Measurements from ENCODE around the gene WDR64.
"Not testable (repeated sequence)": the region's sequence is repeated elsewhere in the genome, so short reads cannot be mapped to it uniquely, and the experiment has no call there.

The WDR64 gene

DNA sequence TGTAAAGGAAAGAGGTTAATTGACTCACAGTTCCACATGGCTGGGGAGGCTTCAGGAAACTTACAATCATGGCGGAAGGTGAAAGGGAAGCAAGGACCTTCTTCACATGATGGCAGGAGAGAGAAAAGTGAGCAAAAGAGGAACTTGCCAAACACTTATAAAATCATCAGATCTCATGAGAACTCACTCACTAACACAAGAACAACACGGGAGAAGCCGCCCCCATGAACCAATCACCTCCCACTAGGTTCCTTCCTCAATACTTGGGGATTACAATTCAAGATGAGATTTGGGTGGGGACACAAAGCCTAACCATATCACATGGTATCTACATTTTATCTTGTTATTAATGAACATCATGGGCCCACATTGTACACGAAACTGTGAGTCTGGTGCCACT lies 51.7 kb downstream of the WDR64 start:
- DNase-seq = not testable (repeated sequence)

DNA sequence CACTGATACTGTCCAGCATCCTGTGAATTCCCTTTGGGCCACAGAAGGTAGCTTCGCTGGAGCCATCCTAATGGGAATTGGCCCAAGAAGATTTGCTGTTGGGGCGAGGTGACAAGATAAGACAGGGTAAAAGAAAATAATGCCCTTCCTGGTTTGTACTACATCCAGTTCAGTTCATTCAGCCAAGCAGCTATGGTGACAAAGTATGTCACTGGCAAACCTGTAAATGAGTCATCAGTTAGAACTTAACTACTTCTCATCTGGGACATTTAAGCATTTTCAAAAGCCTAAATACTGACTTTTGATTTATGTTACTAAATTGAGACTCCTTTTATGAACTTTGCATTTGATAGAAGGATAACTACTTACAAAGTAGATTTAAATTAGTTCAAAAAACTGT lies 54.2 kb downstream of the WDR64 start:
- DNase-seq = no peak

DNA sequence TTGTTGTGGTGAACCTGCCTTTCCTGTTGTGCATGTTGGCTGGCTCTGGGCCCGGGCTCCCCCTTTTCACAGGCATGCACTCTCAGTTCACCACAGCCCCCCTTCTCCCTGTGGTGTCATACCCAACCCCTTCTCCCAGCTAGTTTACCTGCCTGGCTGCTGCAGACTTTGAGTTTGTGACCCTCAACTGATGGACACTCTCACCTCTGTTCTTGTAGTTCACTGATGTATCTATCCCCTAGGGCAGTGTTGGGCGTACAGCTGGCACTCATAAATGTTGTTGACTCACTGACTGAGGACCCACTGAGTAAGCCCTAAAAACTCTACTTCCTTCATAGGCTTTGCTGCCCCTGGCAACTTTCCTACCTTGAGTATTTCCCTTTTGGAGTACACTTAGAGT lies 54.9 kb downstream of the WDR64 start:
- no peak for DNase-seq

DNA sequence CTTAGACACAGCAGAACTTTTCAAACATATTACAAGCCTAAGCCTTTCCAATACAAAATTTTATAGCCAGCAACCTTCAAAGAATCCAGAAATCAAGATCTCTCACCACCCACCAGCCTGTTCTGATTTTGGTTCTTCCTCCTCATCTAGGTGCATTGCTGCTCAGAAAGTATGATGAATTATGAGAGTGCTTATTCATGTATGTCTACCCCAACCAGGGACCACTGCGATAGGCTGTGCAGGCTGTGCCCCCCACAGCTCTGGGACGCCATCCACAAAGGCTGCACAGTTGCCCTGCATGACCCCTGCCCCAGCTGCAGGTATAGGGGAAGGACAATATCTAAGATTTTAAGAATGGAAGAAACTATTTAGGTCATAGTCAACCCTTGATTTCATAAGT lies 55.4 kb downstream of the WDR64 start:
- no peak for DNase-seq

DNA sequence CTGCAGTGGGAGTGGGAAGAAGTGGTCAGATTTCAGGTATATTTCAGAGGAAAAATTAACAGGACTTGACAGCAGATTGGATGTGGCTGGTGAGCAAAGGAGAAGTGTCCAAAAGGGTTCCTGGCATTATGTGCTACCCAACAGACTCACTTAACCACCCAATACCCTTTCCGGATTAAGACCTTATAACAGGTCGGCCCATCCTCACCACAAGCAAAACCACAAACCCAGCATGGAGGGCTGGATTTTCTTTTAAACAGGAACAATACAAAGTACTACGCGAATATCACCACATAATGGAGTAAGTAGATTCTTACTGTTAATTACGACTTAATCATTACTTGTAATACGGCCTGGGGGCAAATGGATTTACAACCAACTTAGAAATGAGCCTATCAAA lies 59.2 kb downstream of the WDR64 start:
- no peak for DNase-seq

DNA sequence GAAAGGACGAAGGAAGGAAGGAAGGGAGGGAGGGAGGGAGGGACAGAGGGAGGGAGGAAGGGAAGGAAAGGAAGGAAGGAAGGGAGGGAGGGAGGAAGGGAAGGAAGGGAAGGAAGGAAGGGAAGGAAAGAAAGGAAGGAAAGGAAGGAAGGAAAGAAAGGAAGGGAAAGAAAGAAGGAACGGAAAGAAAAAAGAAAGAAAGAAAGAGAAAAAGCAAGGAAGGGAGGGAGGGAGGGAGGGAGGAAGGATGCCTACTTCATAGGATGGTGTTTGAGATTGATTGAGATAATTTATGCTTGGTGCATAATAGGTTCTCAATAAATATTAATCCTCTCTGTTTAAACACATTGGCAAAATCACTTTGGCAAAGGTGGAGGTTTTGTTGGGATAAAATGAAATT lies 61.2 kb downstream of the WDR64 start:
- no peak for DNase-seq

DNA sequence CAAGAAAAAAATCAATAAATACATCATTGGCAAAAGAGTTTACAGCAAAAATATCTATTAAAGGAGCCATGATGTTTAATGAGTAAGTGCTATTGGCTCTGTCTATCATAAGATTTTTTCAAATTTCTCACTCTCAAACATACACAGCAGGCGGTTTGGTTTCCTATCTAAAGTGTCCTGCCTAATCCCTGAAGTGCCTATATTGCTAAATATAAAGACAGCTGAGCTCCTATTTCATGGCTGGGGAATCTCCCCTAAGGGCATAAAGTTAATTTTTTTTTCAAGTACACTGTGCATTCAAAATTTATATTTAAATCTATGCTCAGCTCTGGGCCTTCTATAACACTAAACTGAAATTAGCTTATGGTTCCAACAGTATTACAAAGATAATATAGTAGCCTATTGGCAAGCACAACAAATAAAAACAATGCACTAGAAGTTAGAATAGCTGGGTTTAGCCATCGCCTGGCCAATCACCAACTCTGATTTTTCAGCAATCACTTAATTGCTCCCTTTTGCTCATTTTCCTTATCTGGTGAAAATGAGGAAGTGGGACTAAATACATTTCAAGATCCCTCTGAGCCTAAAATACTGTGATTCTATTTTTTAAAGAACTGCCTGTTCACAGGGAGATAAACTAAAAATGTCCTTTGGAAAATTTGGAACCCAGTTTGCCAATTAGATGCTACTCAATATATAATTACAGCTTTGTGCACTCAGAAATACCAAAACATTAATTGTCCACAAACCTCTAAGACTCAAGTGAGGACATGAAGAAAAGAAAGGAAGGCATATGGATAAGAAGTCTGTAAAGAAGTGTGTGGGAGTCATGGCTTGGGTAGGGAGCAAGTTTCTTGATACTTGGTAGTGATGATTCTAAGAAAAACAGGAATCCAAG lies 62.5 kb downstream of the WDR64 start:
- DNase-seq = no peak

DNA sequence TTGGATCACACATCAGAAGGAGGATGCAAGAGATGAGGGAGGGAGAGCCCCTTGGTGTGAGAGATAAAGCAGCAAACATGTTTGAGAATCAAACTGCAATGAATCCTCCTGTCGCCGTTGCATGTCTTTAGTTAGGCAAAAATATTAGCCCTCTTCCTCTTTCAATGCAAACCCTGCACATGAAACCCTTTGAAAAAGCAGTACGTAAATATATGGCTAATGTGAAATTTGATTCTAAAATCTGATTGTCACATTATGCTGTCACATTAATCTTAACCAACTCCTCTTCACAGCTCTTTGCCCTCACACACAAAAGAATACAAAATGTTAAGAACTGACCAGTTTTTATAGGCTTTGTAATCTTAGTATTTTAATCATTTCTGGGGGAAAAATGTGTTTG lies 63.4 kb downstream of the WDR64 start:
- DNase-seq = no peak

DNA sequence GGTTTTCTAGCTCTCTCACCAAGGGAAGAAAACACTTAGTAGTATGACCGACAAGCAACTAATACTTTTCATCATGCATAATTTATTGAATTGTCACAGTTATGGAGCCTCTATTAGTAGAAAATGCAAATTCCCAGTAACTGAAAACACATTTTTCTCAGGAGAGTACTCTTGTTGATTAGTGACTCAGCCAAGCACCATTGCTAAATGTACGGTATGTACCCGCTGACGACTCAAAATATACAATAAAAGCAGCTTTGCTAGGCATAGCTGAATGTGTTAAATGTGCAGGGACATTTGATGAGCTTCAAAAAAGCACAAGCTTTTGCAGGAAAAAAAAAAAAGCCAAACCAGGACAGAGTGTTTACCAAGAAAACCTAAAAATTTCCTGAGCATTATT lies 63.9 kb downstream of the WDR64 start:
- no peak for DNase-seq

DNA sequence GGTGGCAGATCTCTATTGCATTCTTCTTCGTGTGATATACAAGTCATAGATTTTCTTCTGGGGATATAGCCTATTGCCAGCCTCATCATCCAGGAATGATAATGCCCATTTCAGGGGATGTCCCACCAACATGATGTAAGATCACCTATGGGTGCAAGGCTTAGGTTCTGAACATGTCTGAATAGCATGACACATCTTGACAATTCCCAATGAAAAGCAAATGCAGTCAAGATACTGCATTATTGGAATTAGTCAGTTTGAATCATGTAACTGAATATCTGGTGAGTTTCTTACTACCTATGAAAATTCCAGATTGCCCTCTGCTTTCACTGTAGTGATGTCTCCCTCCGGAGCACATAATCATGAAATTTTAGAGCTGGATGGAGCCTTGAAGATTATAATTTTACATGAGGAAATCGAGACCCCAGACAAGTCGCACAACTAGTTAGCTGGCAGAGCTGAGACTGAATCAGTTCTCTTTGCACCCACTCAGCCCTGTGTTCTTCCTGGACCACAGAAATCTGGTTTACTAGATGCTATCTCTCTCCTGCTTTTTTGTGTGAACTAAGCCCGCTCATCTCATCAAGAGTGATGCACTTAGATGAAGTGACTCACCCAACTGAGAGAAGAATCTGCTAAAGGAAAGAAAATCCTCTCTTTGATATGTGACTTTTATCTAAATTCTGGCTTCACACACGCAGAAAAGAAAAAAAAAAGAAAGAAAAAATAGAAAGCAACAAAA lies 65.0 kb downstream of the WDR64 start:
- DNase-seq = no peak

DNA sequence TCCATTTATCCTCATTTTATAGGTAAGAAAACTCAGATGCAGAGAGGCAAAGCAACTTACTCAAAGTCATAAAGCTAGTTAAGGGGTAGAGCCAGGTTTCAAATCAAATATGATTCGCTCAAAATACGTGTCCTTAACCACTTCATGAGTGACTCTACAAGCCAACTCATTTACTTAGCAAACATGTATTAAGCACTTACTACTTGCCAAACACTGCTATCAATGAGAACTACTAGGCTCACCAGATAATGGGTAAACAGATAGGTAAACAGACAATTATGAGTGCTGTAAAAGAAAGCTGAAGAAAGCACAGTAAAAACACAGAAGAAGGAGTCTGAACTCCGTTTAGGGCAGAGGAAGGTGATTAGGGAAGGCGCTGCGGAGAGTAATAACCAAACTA lies 65.9 kb downstream of the WDR64 start:
- no peak for DNase-seq

DNA sequence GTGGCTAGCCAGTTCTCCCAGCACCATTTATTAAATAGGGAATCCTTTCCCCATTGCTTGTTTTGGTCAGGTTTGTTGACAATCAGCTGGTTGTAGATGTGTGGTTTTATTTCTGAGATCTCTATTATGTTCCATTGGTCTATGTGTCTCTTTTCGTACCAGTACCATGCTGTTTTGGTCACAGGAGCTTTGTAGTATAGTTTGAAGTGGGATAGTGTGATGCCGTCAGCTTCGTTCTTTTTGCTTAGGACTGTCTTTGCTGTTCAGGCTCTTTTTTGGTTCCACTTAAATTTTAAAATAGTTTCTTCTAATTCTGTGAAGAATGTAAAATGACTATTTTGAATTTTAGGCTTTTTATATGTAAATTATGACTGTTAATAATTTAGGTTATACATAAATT lies 68.9 kb downstream of the WDR64 start:
- DNase-seq = no peak

DNA sequence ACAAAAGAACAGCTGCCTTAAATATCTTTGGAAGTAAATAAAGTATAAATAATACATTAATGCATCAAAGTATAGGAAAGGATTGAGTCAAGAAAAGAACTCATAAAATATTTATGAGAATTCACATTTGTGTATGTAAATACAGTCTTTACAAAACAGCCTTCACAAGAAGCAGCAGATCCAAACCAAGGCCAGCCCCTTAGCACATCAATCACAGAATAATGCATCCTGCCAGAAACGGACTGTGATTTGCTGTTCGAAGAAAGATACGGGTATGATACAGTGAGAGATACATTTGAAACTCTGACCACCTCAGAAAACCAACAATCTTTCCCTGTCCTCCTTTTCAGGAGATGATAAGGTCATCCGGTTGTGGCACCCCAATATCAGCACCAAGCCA lies 70.9 kb downstream of the WDR64 start:
- no peak for DNase-seq

DNA sequence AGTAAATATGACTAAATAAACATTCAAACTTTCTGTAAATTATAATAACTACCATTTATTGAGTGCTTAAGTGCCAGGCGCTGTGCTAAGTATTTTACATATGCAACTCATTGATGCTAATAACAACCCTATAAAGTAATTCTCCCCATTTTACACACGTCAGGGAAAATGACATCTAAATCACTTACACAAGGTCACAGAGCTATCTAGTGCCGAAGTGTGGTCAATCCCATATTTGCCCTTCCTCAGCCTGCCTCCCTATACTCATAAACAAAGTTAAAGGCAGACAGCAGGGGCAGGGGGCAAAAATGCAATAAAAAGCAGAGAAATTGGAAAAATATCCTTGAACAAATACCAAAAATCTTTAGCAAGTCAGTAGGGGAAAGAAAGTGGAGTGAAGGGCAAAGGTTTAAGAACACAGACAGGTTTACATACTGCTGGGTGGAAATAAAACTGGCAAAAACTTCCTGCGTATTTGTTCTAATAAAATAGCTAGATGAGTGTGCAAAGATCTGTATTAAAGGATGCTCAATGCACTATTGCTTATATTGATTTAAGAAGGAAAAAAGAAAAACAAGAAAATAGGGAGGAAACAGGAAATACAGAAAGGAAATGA lies 72.8 kb downstream of the WDR64 start:
- no peak for DNase-seq

DNA sequence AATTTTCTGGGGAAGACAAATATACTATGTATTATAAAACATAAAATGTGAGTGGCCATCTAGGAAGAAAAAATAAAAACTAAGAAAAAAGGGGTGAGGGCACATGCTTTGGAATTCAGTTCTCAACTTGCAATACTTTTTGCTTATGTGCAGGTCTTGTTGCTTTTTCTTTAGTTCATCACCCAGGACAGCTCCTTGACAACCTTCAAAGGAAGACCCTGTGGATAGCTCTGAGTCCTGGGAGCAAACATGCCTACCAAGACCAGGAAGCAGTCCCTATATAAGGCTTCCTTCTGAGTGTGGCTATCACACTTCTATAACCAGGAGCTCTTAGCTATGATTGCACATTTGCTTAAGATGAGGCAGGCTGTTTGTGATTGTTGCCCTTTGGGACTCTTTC lies 78.0 kb downstream of the WDR64 start:
- DNase-seq = no peak

DNA sequence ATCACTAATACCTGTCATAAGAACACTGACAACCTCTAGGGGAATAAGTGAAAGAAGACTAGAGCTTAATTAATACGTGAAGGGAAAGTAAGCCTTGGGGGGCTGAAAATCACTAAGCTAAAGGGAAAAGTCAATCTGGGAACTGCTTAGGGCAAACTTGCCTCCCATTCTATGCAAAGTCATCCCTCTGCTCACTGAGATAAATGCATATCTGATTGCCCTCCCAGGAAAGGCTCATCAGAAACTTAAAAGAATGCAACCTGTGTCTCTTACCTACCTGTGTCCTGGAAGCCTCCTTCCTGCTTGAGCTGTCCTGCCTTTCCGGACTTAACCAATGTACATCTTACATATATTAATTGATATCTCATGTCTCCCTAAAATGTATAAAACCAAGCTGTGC lies 81.8 kb downstream of the WDR64 start:
- no peak for DNase-seq

DNA sequence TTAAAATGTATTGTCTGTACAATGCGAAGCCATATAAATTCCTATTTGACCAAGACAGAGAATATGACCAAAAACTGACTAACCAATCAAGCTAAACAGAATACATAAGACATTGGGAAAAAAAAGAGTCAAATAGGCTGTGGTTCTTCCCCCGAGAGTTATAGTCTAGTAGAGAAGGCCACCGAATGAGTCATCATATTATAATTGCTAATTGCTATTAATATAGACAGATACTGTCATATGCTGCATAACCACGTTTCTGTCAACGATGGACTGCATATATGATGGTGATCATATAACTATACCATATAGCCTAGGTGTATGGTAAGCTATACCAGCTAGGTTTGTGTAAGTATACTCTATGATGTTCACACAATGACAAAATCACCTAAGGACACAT lies 82.5 kb downstream of the WDR64 start:
- DNase-seq = no peak

DNA sequence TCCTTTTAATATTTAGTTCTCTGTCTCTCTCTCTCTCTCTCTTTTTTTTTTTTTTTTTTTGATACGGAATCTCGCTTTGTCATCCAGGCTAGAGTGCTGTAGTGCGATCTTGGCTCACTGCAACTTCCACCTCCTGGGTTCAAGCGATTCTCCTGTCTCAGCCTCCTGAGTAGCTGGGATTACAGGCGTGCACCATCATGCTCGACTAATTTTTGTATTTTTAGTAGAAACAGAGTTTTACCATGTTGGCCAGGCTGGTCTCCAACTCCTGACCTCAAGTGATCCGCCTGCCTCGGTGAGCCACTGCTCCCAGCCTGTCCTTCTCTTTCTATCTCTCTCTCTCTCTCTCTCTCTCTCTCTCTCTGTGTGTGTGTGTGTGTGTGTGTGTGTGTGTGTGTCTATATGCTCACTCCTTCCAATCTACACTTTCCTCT lies 83.4 kb downstream of the WDR64 start:
- DNase-seq = not testable (repeated sequence)

DNA sequence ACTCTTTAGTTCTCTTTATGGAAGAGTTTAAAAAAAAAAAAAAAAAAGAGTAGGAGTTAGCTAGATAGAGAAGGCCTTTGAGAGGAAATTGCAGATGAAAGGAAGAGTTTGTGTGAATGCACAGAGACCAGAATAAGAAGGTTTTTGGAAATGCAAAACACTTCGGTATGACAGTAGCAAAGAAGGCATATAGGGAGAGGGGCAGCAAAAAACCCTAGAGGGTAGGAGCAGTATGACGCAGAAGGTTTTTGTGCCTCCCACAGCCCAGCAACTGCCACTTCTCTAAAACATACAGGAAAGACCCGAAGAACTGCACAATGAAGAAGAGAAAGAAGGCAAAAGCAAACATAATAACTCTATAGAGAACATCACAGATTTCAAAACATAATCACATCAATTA lies 84.3 kb downstream of the WDR64 start:
- DNase-seq = no peak

DNA sequence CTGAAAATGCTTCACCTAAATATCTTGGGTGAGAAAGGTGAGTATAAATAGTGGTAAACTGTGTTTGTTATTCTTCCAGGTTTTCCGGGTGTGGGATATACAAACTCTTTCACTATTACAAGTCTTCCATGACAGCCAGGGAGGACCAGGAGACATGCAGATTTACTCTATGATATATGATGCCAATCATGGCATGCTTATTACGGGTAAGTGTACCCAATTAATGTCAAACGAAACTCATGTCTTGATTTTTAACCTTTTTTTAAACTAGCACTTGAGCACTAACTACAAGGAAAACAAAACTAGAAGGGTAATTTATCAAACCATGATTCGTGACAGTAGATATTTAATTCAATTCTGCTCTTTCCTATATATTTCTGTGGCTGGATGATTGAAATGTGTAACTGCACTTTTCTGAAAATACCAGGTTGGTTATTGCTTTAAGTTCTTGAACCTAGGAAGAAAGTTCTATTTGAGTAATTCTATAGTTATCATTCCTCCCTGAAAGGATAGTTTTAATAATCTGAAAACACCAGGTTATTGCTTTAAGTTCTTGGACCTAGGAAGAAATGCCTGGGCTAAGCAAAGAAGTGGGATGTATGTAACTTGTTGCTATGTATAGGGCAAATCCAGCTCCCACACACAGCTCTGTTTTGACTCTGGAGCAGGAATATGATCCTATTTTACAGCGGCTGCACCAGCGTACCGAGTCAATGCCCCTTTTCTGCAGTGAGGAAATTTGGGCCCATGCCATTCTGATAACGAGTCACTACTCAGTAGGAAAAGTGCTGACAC lies 86.4 kb downstream of the WDR64 start:
- no peak for DNase-seq

DNA sequence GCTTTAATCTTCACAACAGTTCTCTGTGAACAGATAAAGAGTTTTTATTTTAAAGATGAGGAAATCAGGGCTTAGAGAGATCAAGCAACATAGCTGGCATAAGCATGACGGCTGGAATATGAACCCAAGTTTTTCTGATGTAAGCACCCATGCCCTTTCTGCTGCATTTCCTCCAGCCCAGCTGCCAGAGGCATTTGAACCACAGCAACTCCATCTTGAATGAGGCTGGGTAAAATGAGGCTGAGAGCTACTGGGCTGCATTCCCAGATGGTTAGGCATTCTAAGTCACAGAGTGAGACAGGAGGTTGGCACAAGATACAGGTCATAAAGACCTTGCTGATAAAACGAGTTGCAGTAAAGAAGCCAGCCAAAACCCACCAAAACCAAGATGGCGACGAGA lies 90.0 kb downstream of the WDR64 start:
- no peak for DNase-seq

DNA sequence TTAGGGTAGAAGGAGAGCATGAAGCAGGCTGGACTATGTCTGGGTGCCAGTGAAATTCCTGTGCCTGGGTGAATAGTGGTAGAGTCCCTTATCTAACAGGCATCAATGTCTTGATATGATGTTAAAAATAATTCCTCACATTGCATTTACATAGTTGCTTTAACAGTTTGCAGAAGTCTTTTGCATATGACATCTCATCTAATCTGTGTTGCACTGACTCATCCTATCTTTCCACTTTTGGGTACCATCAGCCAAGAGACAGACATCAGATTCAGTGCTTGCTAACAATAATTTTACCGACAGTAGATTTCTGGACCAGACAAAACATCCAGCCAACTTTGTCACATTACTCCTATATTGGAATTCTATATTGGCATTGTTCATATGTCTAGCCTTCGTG lies 92.5 kb downstream of the WDR64 start:
- DNase-seq = no peak

DNA sequence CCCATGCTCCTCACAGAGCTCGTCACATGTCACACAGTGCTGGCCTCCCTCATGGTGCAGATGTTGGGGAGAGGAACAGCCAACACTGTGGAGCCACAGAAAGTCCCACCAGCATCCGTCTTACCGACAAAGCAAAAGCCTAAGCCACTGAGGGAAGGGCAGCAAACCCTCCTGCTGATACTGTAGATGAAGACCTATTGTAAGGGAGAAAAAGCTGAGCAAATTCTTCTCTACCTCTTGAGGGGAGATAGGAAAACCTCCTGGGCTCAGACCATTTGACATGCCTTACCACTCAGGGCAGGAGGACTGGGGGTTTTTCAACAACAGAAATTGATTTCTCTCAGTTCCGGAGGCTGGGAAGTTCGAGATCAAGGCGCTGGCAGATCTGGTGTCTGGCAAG lies 95.9 kb downstream of the WDR64 start:
- no peak for DNase-seq

Measured in right hindlimb (tissue), 1 donor.